ENCODE data around the gene MAPK11.

DNA sequence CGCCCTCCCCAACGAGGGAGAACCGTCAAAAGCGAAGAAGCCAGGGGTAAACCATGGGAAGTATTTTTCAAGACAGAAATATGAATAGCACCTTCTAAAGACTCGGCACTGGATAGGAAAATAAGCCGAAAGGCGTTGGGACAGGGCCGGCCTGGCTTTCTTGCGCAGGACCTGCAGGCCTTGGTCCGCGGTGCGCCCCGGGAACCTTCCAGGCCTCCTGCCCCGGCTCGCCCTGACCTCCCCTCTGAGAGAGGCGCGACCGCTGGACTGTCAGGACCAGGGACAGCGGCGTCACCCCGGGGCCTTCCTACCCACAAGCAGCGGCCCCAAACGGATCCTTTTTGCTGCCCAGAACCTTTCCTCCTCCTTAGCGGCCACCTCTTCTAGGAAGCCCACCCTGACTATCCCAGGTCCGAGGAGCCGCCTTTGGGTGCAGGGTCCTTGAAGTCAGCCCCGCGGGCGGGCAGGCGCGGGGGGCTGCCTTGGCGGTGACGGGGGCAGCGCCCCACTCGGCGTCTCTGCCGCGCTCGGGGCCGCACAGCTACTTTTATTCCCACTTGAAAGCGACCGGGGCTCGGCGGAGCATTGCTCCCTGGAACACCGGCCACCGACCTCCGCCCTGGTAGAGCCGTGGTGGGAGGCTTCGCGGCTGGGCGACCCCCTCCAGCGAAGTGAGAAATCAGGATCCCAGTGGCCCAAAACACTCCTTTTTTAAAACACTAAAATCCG, 650 bp upstream of the MAPK11 start:
- TF ChIP-seq TOX (CRISPR knock-in tag; IDR thresholded peaks at IDR 0.05; ENCODE audit: borderline replicate concordance) (no peak), BACH2 (CRISPR knock-in tag; IDR thresholded peaks at IDR 0.05; ENCODE audit: borderline replicate concordance) (no peak), ZFP3 (CRISPR knock-in tag; IDR thresholded peaks at IDR 0.05) (peak; percentile 72; the same call in 1 of the 2 replicates), ZNF70 (CRISPR knock-in tag; IDR thresholded peaks at IDR 0.05) (no peak), ARNTL (CRISPR knock-in tag; IDR thresholded peaks at IDR 0.05; ENCODE audit: borderline replicate concordance, low read depth) (no peak), GLIS3 (CRISPR knock-in tag; IDR thresholded peaks at IDR 0.05) (no peak), PPARA (CRISPR knock-in tag; IDR thresholded peaks at IDR 0.05; ENCODE audit: borderline replicate concordance) (no peak)
- TF ChIP-seq, protein P1, sequence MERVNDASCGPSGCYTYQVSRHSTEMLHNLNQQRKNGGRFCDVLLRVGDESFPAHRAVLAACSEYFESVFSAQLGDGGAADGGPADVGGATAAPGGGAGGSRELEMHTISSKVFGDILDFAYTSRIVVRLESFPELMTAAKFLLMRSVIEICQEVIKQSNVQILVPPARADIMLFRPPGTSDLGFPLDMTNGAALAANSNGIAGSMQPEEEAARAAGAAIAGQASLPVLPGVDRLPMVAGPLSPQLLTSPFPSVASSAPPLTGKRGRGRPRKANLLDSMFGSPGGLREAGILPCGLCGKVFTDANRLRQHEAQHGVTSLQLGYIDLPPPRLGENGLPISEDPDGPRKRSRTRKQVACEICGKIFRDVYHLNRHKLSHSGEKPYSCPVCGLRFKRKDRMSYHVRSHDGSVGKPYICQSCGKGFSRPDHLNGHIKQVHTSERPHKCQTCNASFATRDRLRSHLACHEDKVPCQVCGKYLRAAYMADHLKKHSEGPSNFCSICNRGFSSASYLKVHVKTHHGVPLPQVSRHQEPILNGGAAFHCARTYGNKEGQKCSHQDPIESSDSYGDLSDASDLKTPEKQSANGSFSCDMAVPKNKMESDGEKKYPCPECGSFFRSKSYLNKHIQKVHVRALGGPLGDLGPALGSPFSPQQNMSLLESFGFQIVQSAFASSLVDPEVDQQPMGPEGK (CRISPR knock-in tag; IDR thresholded peaks at IDR 0.05; ENCODE audit: borderline replicate concordance) = no peak

Data from SK-N-SH treated with all-trans-retinoic acid at 6 μM for 48 hours (cell line).